ENCODE results near the gene EEF1A2.

EEF1A2 gene

DNA sequence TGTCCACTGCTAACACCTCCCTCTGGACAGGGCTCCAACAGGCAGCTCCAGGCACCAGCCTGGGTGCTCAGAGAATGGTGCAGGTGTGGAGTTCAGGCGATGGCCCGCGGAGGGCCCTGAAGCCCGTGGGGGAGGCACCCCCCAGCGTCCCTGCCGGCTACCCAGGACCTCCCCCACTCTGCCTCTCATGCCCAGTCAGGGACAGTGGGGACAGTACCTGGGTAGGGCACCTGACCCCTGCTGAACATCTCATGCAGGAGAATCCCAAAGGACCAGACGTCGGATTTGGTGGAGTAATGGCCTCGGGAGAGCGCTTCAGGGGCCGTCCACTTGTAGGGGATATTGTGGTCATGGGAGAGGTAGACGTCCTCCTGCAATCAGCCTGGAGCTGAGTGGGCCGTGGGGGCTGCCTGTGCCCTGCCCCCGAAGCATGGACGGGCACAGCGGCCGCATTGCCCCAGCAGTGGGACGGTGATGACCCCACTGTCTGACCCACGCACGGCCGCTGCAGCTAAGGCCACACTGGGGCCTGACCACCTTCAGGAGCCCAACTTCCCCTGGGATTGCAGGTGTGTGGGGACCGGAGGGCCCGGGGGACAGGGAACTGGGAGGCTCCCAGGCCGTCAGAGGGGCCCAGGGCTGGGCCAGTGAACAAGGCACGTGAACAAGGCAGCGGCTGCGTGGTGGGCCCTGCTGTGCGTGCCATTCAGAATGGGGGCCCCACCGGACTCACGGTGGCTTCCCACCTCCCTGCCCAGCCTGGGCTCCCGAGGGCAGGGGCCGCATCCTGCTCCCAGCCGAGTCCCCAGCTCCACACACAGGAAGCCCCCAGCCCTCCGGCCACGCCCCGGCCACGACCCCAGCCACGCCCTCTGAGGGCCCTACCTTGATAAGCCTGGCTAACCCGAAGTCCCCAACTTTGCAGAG, 31.2 kb upstream of the EEF1A2 start:
- no CpG with 5 or more reads among the region's 39 CpGs for WGBS, 2 donors (ENCODE audit: extremely low coverage in 2 of 2, insufficient read length in 2 of 2, insufficient replicate concordance in 1 of 2)
- DNase-seq (ENCODE audit: low spot score), result no peak

DNA sequence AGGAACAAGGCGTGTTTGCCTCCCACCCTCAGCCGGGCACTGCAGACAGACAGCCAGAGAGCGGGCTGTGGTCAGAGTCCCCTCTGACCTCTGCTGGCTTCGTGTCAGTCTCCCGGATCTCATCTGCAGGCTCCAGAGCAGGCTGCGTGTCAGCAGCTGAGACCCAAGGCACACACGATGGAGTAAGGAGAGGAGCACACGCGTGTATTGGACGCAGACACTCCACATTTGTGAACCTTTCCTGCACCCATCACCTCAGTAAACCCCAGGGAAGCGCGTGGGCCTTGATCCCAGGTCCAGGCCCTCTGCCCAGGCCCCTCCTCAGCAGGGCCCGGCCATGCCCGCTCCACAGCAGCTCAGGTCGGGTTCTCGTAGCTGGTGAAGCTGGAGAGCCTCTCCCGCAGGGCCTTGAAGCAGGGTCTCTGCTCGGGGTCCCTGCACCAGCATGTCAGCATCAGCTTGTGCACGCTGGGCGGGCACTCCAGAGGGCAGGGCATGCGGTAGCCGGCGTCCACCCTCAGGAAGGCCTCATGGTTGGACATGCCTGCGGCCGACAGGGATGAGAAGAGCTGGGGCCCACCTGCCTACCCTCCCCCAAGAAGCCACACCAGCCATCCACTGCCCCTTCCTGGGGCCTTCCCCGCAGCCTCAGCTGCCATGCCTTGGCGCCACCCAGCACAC, 30.4 kb upstream of the EEF1A2 start:
- H4K91ac ChIP-seq (ENCODE audit: low read depth, low read length, poor library complexity), result peak overlapping the region; percentile 53
- H3K27ac ChIP-seq (replicated peaks; ENCODE audit: low read length), result no peak overlapping the region
- no peak overlapping the region for H4K8ac ChIP-seq (ENCODE audit: low read depth, low read length)
- H2BK15ac ChIP-seq (ENCODE audit: low read length), result peak overlapping the region; percentile 75
- H3K79me1 ChIP-seq (ENCODE audit: low read depth, low read length), result peaks cover 6% of the 10 kb centered on the region
- no peak overlapping the region for H2BK12ac ChIP-seq (ENCODE audit: low read length)
- H2BK120ac ChIP-seq (ENCODE audit: low read depth, low read length), result no peak overlapping the region
- H3K23ac ChIP-seq (ENCODE audit: low read depth, low read length, poor library complexity), result no peak overlapping the region
- peaks cover 0 to 2% of the 10 kb centered on the region in 2 donors for H3K36me3 ChIP-seq (replicated peaks in 1 of 2; ENCODE audit: control insufficient read depth in 2 of 2, insufficient read depth in 2 of 2, low read length in 2 of 2)
- H3K4me2 ChIP-seq (ENCODE audit: insufficient read depth, low read length, poor library complexity, severe bottlenecking), result no peak overlapping the region
- peaks cover 1 to 5% of the 10 kb centered on the region in 2 donors for H3K4me1 ChIP-seq (ENCODE audit: control insufficient read depth in 2 of 2, insufficient read depth in 1 of 2, low read depth in 1 of 2, low read length in 2 of 2)
- peak overlapping the region; percentile 75 for H2BK5ac ChIP-seq (ENCODE audit: low read length)
- H3K14ac ChIP-seq (ENCODE audit: low read length), result no peak overlapping the region
- H2AK5ac ChIP-seq (ENCODE audit: low read depth, low read length), result peak overlapping the region; percentile 53
- no peak overlapping the region for H3K4ac ChIP-seq (ENCODE audit: low read length)
- H3K9ac ChIP-seq (ENCODE audit: low read depth, low read length, poor library complexity), result no peak overlapping the region
- H3K4me3 ChIP-seq (ENCODE audit: low read length in 2 of 2), result no peak overlapping the region
- no peak for DNase-seq (ENCODE audit: low spot score)
- no peak overlapping the region for H2AFZ ChIP-seq (ENCODE audit: low read length)
- H3K9me3 ChIP-seq (replicated peaks in 1 of 2; ENCODE audit: control insufficient read depth in 2 of 2, insufficient read depth in 1 of 2, low read depth in 1 of 2, low read length in 2 of 2), result peaks cover 0 to 2% of the 10 kb centered on the region in 2 donors
- no CpG with 5 or more reads among the region's 27 CpGs for WGBS, 2 donors (ENCODE audit: extremely low coverage in 2 of 2, insufficient read length in 2 of 2, insufficient replicate concordance in 1 of 2)
- H3K18ac ChIP-seq (ENCODE audit: low read length), result peak overlapping the region; percentile 57
- no peaks in the 10 kb centered on the region for H3K27me3 ChIP-seq (ENCODE audit: control insufficient read depth in 3 of 3, insufficient read depth in 3 of 3, low read depth in 1 of 3, low read length in 3 of 3)

More for the DNA sequence above, 31.2 kb upstream of the EEF1A2 start:
- Histone ChIP-seq H3K79me1 (ENCODE audit: low read depth, low read length) (peaks cover 6% of the 10 kb centered on the region), H3K18ac (ENCODE audit: low read length) (peak overlapping the region; percentile 64), H3K14ac (ENCODE audit: low read length) (no peak overlapping the region), H3K4me1 (ENCODE audit: control insufficient read depth in 2 of 2, insufficient read depth in 1 of 2, low read depth in 1 of 2, low read length in 2 of 2) (peaks cover under 1 to 9% of the 10 kb centered on the region in 2 donors), H3K9me3 (replicated peaks in 1 of 2; ENCODE audit: control insufficient read depth in 2 of 2, insufficient read depth in 1 of 2, low read depth in 1 of 2, low read length in 2 of 2) (peaks cover 0 to 2% of the 10 kb centered on the region in 2 donors), H3K4me2 (ENCODE audit: insufficient read depth, low read length, poor library complexity, severe bottlenecking) (no peak overlapping the region), H2AFZ (ENCODE audit: low read length) (no peak overlapping the region), H3K9ac (ENCODE audit: low read depth, low read length, poor library complexity) (no peak overlapping the region), H4K91ac (ENCODE audit: low read depth, low read length, poor library complexity) (peak overlapping the region; percentile 53), H2BK12ac (ENCODE audit: low read length) (no peak overlapping the region), H2BK15ac (ENCODE audit: low read length) (peak overlapping the region; percentile 75), H4K8ac (ENCODE audit: low read depth, low read length) (no peak overlapping the region), H2BK120ac (ENCODE audit: low read depth, low read length) (no peak overlapping the region), H2AK5ac (ENCODE audit: low read depth, low read length) (peak overlapping the region; percentile 79), H3K36me3 (replicated peaks in 1 of 2; ENCODE audit: control insufficient read depth in 2 of 2, insufficient read depth in 2 of 2, low read length in 2 of 2) (peaks cover 0 to 2% of the 10 kb centered on the region in 2 donors), H3K4me3 (ENCODE audit: low read length in 2 of 2) (no peak overlapping the region), H3K4ac (ENCODE audit: low read length) (no peak overlapping the region), H3K27ac (replicated peaks; ENCODE audit: low read length) (no peak overlapping the region), H2BK5ac (ENCODE audit: low read length) (peak overlapping the region; percentile 75), H3K23ac (ENCODE audit: low read depth, low read length, poor library complexity) (peak overlapping the region; percentile 1), H3K27me3 (ENCODE audit: control insufficient read depth in 3 of 3, insufficient read depth in 3 of 3, low read depth in 1 of 3, low read length in 3 of 3) (no peaks in the 10 kb centered on the region)

DNA sequence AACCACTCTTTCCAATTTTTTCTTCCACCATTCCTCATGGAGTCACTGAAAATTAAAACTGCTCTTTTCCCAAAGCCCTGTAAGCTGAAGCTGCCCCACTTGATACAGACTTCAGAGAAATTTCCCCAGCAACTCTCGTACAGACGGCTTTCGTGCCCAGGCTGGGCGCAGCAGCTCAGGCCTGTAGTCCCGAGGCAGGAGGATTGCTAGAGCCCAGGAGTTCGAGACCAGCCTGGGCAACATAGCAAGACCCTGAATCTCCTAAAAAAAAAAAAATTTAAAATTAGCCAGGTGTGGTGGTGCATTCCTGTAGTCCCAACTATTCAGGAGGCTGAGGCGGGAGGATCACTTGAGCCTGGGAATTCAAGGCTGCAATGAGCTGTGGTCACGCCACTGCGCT, 28.3 kb upstream of the EEF1A2 start:
- no peak overlapping the region for H4K8ac ChIP-seq (ENCODE audit: low read depth, low read length)
- no peak overlapping the region for H4K91ac ChIP-seq (ENCODE audit: low read depth, low read length, poor library complexity)
- no peak for DNase-seq (ENCODE audit: low spot score)
- H3K9me3 ChIP-seq (replicated peaks in 1 of 2; ENCODE audit: control insufficient read depth in 2 of 2, insufficient read depth in 1 of 2, low read depth in 1 of 2, low read length in 2 of 2), result peaks cover 13 to 17% of the 10 kb centered on the region in 2 donors
- H2BK5ac ChIP-seq (ENCODE audit: low read length), result no peak overlapping the region
- peaks cover 10% of the 10 kb centered on the region for H3K79me1 ChIP-seq (ENCODE audit: low read depth, low read length)
- peaks cover 8 to 9% of the 10 kb centered on the region in 2 donors for H3K4me1 ChIP-seq (ENCODE audit: control insufficient read depth in 2 of 2, insufficient read depth in 1 of 2, low read depth in 1 of 2, low read length in 2 of 2)
- H3K18ac ChIP-seq (ENCODE audit: low read length), result no peak overlapping the region
- no peak overlapping the region for H3K27ac ChIP-seq (replicated peaks; ENCODE audit: low read length)
- no peak overlapping the region for H3K9ac ChIP-seq (ENCODE audit: low read depth, low read length, poor library complexity)
- H2BK120ac ChIP-seq (ENCODE audit: low read depth, low read length), result no peak overlapping the region
- H3K4ac ChIP-seq (ENCODE audit: low read length), result no peak overlapping the region
- H2AK5ac ChIP-seq (ENCODE audit: low read depth, low read length), result no peak overlapping the region
- no CpG with 5 or more reads among the region's 9 CpGs for WGBS, 2 donors (ENCODE audit: extremely low coverage in 2 of 2, insufficient read length in 2 of 2, insufficient replicate concordance in 1 of 2)
- no peak overlapping the region for H2BK15ac ChIP-seq (ENCODE audit: low read length)
- H2BK12ac ChIP-seq (ENCODE audit: low read length), result no peak overlapping the region
- H3K14ac ChIP-seq (ENCODE audit: low read length), result no peak overlapping the region
- peaks cover 17 to 18% of the 10 kb centered on the region in 2 donors for H3K36me3 ChIP-seq (replicated peaks in 1 of 2; ENCODE audit: control insufficient read depth in 2 of 2, insufficient read depth in 2 of 2, low read length in 2 of 2)
- H2AFZ ChIP-seq (ENCODE audit: low read length), result no peak overlapping the region
- no peak overlapping the region for H3K4me2 ChIP-seq (ENCODE audit: insufficient read depth, low read length, poor library complexity, severe bottlenecking)
- no peak overlapping the region for H3K4me3 ChIP-seq (ENCODE audit: low read length in 2 of 2)
- H3K23ac ChIP-seq (ENCODE audit: low read depth, low read length, poor library complexity), result no peak overlapping the region
- H3K27me3 ChIP-seq (ENCODE audit: control insufficient read depth in 3 of 3, insufficient read depth in 3 of 3, low read depth in 1 of 3, low read length in 3 of 3), result no peaks in the 10 kb centered on the region

- Histone ChIP-seq H3K9me3 (replicated peaks in 1 of 2; ENCODE audit: control insufficient read depth in 2 of 2, insufficient read depth in 1 of 2, low read depth in 1 of 2, low read length in 2 of 2) (peaks cover 12 to 20% of the 10 kb centered on the region in 2 donors), H3K4me2 (ENCODE audit: insufficient read depth, low read length, poor library complexity, severe bottlenecking) (no peak overlapping the region)
- DNase-seq (ENCODE audit: low spot score), result no peak
Observed at GRCh38 chr20:63525971-63526370, 27.1 kb upstream of the EEF1A2 start.

More at GRCh38 chr20:63525971-63526370, 27.1 kb upstream of the EEF1A2 start:
- no peak overlapping the region for H3K4me3 ChIP-seq (ENCODE audit: low read length in 2 of 2)
- H3K36me3 ChIP-seq (replicated peaks in 1 of 2; ENCODE audit: control insufficient read depth in 2 of 2, insufficient read depth in 2 of 2, low read length in 2 of 2), result peaks cover 20 to 28% of the 10 kb centered on the region in 2 donors
- no peak overlapping the region for H2BK12ac ChIP-seq (ENCODE audit: low read length)
- H4K8ac ChIP-seq (ENCODE audit: low read depth, low read length), result no peak overlapping the region
- H2BK5ac ChIP-seq (ENCODE audit: low read length), result no peak overlapping the region
- WGBS, 2 donors (ENCODE audit: extremely low coverage in 2 of 2, insufficient read length in 2 of 2, insufficient replicate concordance in 1 of 2), result no CpG with 5 or more reads among the region's 2 CpGs
- H3K4ac ChIP-seq (ENCODE audit: low read length), result no peak overlapping the region
- no peak overlapping the region for H2AK5ac ChIP-seq (ENCODE audit: low read depth, low read length)
- no peak overlapping the region for H2BK120ac ChIP-seq (ENCODE audit: low read depth, low read length)
- no peak overlapping the region for H2AFZ ChIP-seq (ENCODE audit: low read length)
- H4K91ac ChIP-seq (ENCODE audit: low read depth, low read length, poor library complexity), result no peak overlapping the region
- H2BK15ac ChIP-seq (ENCODE audit: low read length), result no peak overlapping the region
- H3K18ac ChIP-seq (ENCODE audit: low read length), result no peak overlapping the region
- H3K14ac ChIP-seq (ENCODE audit: low read length), result no peak overlapping the region
- H3K9ac ChIP-seq (ENCODE audit: low read depth, low read length, poor library complexity), result no peak overlapping the region
- peaks cover 20% of the 10 kb centered on the region for H3K79me1 ChIP-seq (ENCODE audit: low read depth, low read length)
- no peak overlapping the region for H3K23ac ChIP-seq (ENCODE audit: low read depth, low read length, poor library complexity)
- H3K4me1 ChIP-seq (ENCODE audit: control insufficient read depth in 2 of 2, insufficient read depth in 1 of 2, low read depth in 1 of 2, low read length in 2 of 2), result peaks cover 10 to 12% of the 10 kb centered on the region in 2 donors
- no peaks in the 10 kb centered on the region for H3K27me3 ChIP-seq (ENCODE audit: control insufficient read depth in 3 of 3, insufficient read depth in 3 of 3, low read depth in 1 of 3, low read length in 3 of 3)
- no peak overlapping the region for H3K27ac ChIP-seq (replicated peaks; ENCODE audit: low read length)

Measured in neuronal stem cell (in vitro differentiated cells).